Endothelial cell of umbilical vein (primary cell): ENCODE measurements around the gene UBE2G1. TPM values are rescaled to one million over a fixed set of nuclear protein-coding genes. Genes with fewer than 3 reads are reported as not detected.

ENCODE experiments used
- BruUV-seq: library from RNA; stranded (reverse); fragments of 400-500 nt; replicated peaks from 2 replicates; lab custom pipeline; 2021; lab: Mats Ljungman, UMichigan
- CTCF ChIA-PET: fragments of 300-600, 350-600 bp; sonication (Branson Sonifier 250); formaldehyde crosslinking; loops from one replicate; lab custom pipeline; 2021; ENCODE audit warnings: antibody characterized with exemption, inconsistent platforms; lab: Charles Lee
- POLR2A ChIA-PET: fragments of 300-600, 350-600 bp; sonication (Branson Sonifier 250); formaldehyde crosslinking; loops from one replicate; lab custom pipeline; 2021; ENCODE audit warnings: antibody characterized with exemption, inconsistent platforms; lab: Charles Lee
- DNase-seq: peaks from one replicate; pipeline ENCODE4 v3.0.0-alpha.2; 2011; ENCODE audit warnings: low read depth, low spot score
- FAIRE-seq: peaks from 2 replicates; lab custom pipeline; 2011; peaks lifted over from hg19 to GRCh38; lab: Jason Lieb, UNC
- H2AFZ ChIP-seq: 2 replicates; pipeline ENCODE4 v1.6.0; 2012; ENCODE audit warnings: low read depth, low read length, control low read depth, inconsistent platforms
- H3K27ac ChIP-seq: 2 replicates; pipeline ENCODE4 v1.5.1; 2011; ENCODE audit warnings: low read depth, mild to moderate bottlenecking, control low read depth, low read length, moderate library complexity; ENCODE audit not compliant: insufficient read depth
- H3K27me3 ChIP-seq, 2 experiments: 2 replicates each; pipeline versions ENCODE4 v1.6.0 to v1.6.1; 2011; ENCODE audit warnings: low read length in 2 of 2, mixed read lengths in 1 of 2; ENCODE audit not compliant: control insufficient read depth in 2 of 2, insufficient read depth in 2 of 2
- H3K36me3 ChIP-seq, 2 experiments: 2 replicates in 1 of 2; 3 replicates in 1 of 2; pipeline ENCODE4 v1.5.1; 2011; ENCODE audit warnings: low read length in 2 of 2, mild to moderate bottlenecking in 1 of 2, moderate library complexity in 1 of 2; ENCODE audit not compliant: control insufficient read depth in 2 of 2, insufficient read depth in 2 of 2; ENCODE audit errors: extremely low read depth in 1 of 2
- H3K4me1 ChIP-seq: 3 replicates; pipeline ENCODE4 v1.5.1; 2011; ENCODE audit warnings: mild to moderate bottlenecking, low read length; ENCODE audit not compliant: control insufficient read depth, insufficient read depth; ENCODE audit errors: extremely low read depth
- H3K4me2 ChIP-seq: 2 replicates; pipeline ENCODE4 v1.6.1; 2011; ENCODE audit warnings: low read length, control low read depth, mixed read lengths; ENCODE audit not compliant: insufficient read depth
- H3K4me3 ChIP-seq, 3 experiments: fragments of 200-600 bp in 1 of 3; sonication (generic), shearing (Covaris generic) in 1 of 3; replicated peaks in 1 of 3; 2 replicates each; pipeline ENCODE4 v1.5.1; 2011 to 2016; ENCODE audit warnings: control low read depth in 3 of 3, low read length in 3 of 3, mild to moderate bottlenecking in 2 of 3, inconsistent platforms in 1 of 3, low read depth in 1 of 3, moderate library complexity in 1 of 3; ENCODE audit not compliant: insufficient read depth in 1 of 3
- H3K79me2 ChIP-seq: 2 replicates; pipeline ENCODE4 v1.6.0; 2012; ENCODE audit warnings: low read length, inconsistent platforms; ENCODE audit not compliant: control insufficient read depth, insufficient read depth
- H3K9ac ChIP-seq: replicated peaks from 2 replicates; pipeline ENCODE3; 2011; ENCODE audit warnings: low read length, control low read depth; ENCODE audit not compliant: insufficient read depth; ENCODE audit errors: extremely low read depth
- H3K9me1 ChIP-seq: replicated peaks from 3 replicates; pipeline ENCODE4 v1.6.0; 2011; ENCODE audit warnings: mild to moderate bottlenecking, low read length; ENCODE audit not compliant: control insufficient read depth, insufficient read depth; ENCODE audit errors: extremely low read depth
- H3K9me3 ChIP-seq: replicated peaks from 2 replicates; pipeline ENCODE4 v1.5.1; 2012; ENCODE audit warnings: low read length, inconsistent platforms; ENCODE audit not compliant: control insufficient read depth, insufficient read depth
- H4K20me1 ChIP-seq: replicated peaks from 2 replicates; pipeline ENCODE3; 2011; ENCODE audit warnings: mild to moderate bottlenecking, low read length; ENCODE audit not compliant: control insufficient read depth, insufficient read depth; ENCODE audit errors: extremely low read depth
- EZH2 ChIP-seq: IDR thresholded peaks from 2 replicates; pipeline ENCODE4 v1.6.1; 2012; ENCODE audit warnings: borderline replicate concordance, low read depth, mild to moderate bottlenecking, moderate library complexity, low read length, inconsistent platforms; ENCODE audit not compliant: severe bottlenecking
- FOS ChIP-seq: IDR thresholded peaks from 2 replicates; pipeline ENCODE4 v1.6.1; 2011; ENCODE audit warnings: mild to moderate bottlenecking, low read length, moderate library complexity, borderline replicate concordance; ENCODE audit not compliant: insufficient read depth
- GATA2 ChIP-seq: IDR thresholded peaks from 2 replicates; pipeline ENCODE4 v1.7.0; 2011; ENCODE audit warnings: low read depth, mild to moderate bottlenecking, moderate library complexity, mixed read lengths, low read length; ENCODE audit not compliant: insufficient read length, insufficient read depth
- JUN ChIP-seq: IDR thresholded peaks from 2 replicates; pipeline ENCODE4 v1.6.1; 2011; ENCODE audit warnings: borderline replicate concordance, low read depth; ENCODE audit not compliant: insufficient read length, insufficient read depth
- MYC ChIP-seq: IDR thresholded peaks from one replicate; pipeline ENCODE4 v1.6.1; 2011; ENCODE audit warnings: mild to moderate bottlenecking, low read depth, low read length
- POLR2A ChIP-seq: IDR thresholded peaks from 2 replicates; pipeline ENCODE4 v1.6.1; 2012; ENCODE audit warnings: low read depth, mild to moderate bottlenecking, control low read depth, low read length
- POLR2AphosphoS5 ChIP-seq: IDR thresholded peaks from 2 replicates; pipeline ENCODE4 v1.6.1; 2012; ENCODE audit warnings: low read depth, mild to moderate bottlenecking, control low read depth, low read length, moderate library complexity; ENCODE audit not compliant: insufficient read depth
- dilution Hi-C: fragments of 300-500 bp; cut with MboI; formaldehyde crosslinking; loops from one replicate; pipeline ENCODE4 v1.15.0; 2019; ENCODE audit warnings: low sequenced_read_pairs; ENCODE audit not compliant: extremely low pct_ligation_motif_present
- intact Hi-C: fragments of 100-400 bp; cut with micrococcal nuclease; formaldehyde crosslinking; loops from one replicate; pipeline ENCODE4 v1.10.0; 2022
- polyA plus RNA-seq, 4 experiments: library from polyadenylated mRNA; depleted of rRNA in 3 of 4; stranded (reverse) in 3 of 4; unstranded in 1 of 4; fragments of >200 nt; gene quantifications; 2 replicates each; pipeline versions ENCODE4 v1.2.1 to v1.2.3, GENCODE V29; 2011 to 2012; ENCODE audit warnings: missing spikeins in 1 of 4
- total RNA-seq: library from RNA; stranded (reverse); gene quantifications from 2 replicates; pipeline ENCODE4 v1.2.3, GENCODE V29; 2021
- TF ChIP-seq, protein P1 (sequence below), 2 donors: IDR thresholded peaks; 1 replicate in 1 of 2; 2 replicates in 1 of 2; pipeline ENCODE4 v1.5.1; 2011; ENCODE audit warnings: low read length in 2 of 2, mild to moderate bottlenecking in 2 of 2, moderate library complexity in 2 of 2, control low read depth in 1 of 2, inconsistent platforms in 1 of 2, low read depth in 1 of 2; ENCODE audit not compliant: insufficient read depth in 1 of 2; ENCODE audit errors: extremely low read depth in 1 of 2
- TF ChIP-seq, protein P2 (sequence below): IDR thresholded peaks from 2 replicates; pipeline ENCODE4 v1.6.1; 2011; ENCODE audit not compliant: insufficient read depth, insufficient read length

UBE2G1 gene
- total and polyA plus RNA-seq, 2 donors (not counting 3 experiments of a cell fraction or from before 2014, with no cell fraction given), result 29.2 to 79.6 TPM

DNA sequence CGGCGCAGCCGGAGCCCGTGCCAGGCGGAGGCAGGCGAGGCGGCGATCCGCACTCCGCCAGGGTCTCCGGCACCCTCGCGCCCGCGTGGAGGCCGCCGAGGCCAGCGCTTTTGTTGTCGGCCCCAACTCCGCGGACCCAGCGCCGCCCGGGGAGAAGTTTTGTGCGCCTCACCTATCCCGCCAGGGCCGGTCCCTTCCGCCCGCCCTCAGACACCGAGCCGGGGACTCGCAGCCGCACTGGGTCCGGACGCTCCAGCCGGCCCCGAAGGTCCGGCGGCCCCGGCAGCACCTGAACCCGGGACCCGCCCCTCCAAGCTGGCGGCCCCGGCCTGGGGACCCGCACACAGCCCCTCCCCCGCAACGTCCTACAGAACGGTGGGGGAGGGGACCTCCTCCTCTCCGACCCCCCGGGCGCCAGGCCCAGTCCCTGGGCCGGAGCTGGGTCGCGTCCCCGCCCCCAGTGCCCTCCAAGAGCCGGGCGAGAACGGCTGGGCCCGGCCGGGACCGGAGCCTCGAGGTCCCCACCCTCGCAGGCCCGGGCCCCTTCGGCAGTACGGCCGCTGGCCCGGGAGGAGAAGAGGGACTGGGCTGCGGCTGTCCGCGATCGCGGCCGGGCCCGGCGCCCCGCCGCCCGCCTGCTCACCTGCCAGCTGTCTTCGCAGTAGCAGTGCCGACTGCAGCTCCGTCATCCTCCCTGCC, 698 bp downstream of the UBE2G1 start:
- Histone ChIP-seq H4K20me1 (peaks cover 2% of the 10 kb centered on the region), H3K4me3 (peak overlapping the region; percentile 61 to 94 (median 88)), H3K27me3 (no peaks in the 10 kb centered on the region), H3K9me3 (no peaks in the 10 kb centered on the region), H3K27ac (peak overlapping the region; percentile 61), H2AFZ (peak overlapping the region; percentile 58), H3K4me1 (peaks cover 4% of the 10 kb centered on the region), H3K9ac (peak overlapping the region; percentile 90), H3K4me2 (peak overlapping the region; percentile 24), H3K79me2 (peaks cover 55% of the 10 kb centered on the region), H3K9me1 (no peaks in the 10 kb centered on the region), H3K36me3 (no peaks in the 10 kb centered on the region)
- POLR2A ChIA-PET, result no interaction called here
- TF ChIP-seq MYC, result no peak
- TF ChIP-seq JUN, result no peak
- TF ChIP-seq FOS, result no peak
- no peak for TF ChIP-seq POLR2A
- TF ChIP-seq, protein P1, sequence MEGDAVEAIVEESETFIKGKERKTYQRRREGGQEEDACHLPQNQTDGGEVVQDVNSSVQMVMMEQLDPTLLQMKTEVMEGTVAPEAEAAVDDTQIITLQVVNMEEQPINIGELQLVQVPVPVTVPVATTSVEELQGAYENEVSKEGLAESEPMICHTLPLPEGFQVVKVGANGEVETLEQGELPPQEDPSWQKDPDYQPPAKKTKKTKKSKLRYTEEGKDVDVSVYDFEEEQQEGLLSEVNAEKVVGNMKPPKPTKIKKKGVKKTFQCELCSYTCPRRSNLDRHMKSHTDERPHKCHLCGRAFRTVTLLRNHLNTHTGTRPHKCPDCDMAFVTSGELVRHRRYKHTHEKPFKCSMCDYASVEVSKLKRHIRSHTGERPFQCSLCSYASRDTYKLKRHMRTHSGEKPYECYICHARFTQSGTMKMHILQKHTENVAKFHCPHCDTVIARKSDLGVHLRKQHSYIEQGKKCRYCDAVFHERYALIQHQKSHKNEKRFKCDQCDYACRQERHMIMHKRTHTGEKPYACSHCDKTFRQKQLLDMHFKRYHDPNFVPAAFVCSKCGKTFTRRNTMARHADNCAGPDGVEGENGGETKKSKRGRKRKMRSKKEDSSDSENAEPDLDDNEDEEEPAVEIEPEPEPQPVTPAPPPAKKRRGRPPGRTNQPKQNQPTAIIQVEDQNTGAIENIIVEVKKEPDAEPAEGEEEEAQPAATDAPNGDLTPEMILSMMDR (IDR thresholded peaks at IDR 0.05; ENCODE audit: extremely low read depth in 1 of 2, insufficient read depth in 1 of 2, low read depth in 1 of 2, low read length in 2 of 2), result no peak
- no peak for TF ChIP-seq GATA2
- no peak for TF ChIP-seq EZH2
- TF ChIP-seq, protein P2, sequence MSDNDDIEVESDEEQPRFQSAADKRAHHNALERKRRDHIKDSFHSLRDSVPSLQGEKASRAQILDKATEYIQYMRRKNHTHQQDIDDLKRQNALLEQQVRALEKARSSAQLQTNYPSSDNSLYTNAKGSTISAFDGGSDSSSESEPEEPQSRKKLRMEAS, result no peak
- no peak for TF ChIP-seq POLR2AphosphoS5
- TSS peak; percentile 71 for BruUV-seq
- CTCF ChIA-PET, result interaction anchor here (0.8 to 1.5 kb wide), 5 partner anchors 33 to 166 kb away, joined by 3 to 5 read pairs (median 3); no protein-coding TSS in a partner anchor
- intact Hi-C loops (loop anchor here (1.0 to 5.0 kb wide), 5 partner anchors 33 to 223 kb away; partner anchors contain the start of genes CYB5D2 and ZZEF1), dilution Hi-C loops (no loop called here)
- FAIRE-seq (no peak), DNase-seq (peak; percentile 42)
